ENCODE measurements around the gene RPUSD1.
"Not testable (repeated sequence)": the region's sequence is repeated elsewhere in the genome, so short reads cannot be mapped to it uniquely, and the experiment has no call there.

GRCh38 chr16:754121-754607, 34.0 kb downstream of the RPUSD1 start:
- TF ChIP-seq CTCF (IDR thresholded peaks at IDR 0.05); ATF1 (CRISPR knock-in tag; IDR thresholded peaks at IDR 0.05); ZNF512 (CRISPR knock-in tag; IDR thresholded peaks at IDR 0.05; ENCODE audit: borderline replicate concordance); CREB1 (CRISPR knock-in tag; IDR thresholded peaks at IDR 0.05); USF2 (CRISPR knock-in tag; IDR thresholded peaks at IDR 0.05): not testable (repeated sequence)
